Measurements from ENCODE around the gene UFD1. TPM values are rescaled to one million over a fixed set of nuclear protein-coding genes. Genes with fewer than 3 reads are reported as not detected.

Gene UFD1
- total and polyA plus RNA-seq, 2 donors (not counting 1 experiment from before 2014, with no cell fraction given), result 41.3 to 86.2 TPM

DNA sequence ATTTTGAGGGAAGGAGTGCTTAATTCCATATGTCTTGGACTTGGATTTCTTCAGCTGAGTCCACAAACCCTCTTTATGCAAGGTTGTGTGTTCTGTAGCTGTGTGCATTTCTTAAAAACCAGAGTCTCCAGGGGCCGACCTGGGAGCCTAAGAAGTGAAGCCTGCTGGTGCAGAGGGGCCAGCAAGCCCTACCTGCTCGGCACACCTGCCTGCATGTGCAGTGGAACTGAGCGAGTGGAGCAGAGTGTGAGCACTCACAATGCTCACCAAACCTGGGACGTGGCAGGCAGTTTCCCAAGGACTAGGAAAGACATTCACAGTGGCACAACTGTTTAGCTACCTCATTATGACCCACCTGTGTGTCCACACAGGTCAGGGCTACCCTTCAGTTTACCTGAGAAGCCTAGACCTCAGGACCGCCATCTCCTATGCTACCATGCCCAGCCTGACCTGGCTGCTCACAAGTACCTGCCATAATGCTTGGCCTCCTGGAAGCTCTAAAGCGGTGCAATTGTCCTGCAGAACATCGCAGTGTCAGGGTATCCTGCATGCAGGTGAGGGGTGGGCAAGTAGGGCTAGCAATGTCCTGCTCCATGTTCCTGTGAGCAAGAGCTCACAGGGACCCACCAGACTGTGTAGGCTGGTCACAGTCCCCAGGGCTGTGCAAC lies 35.3 kb downstream of the UFD1 start:
- peaks cover 29% of the 10 kb centered on the region for H3K79me2 ChIP-seq (ENCODE audit: control insufficient read depth, insufficient read depth, low read length)
- TF ChIP-seq EZH2 (IDR thresholded peaks at IDR 0.05; ENCODE audit: low read length, missing control alignments), result no peak
- TF ChIP-seq, protein P1, sequence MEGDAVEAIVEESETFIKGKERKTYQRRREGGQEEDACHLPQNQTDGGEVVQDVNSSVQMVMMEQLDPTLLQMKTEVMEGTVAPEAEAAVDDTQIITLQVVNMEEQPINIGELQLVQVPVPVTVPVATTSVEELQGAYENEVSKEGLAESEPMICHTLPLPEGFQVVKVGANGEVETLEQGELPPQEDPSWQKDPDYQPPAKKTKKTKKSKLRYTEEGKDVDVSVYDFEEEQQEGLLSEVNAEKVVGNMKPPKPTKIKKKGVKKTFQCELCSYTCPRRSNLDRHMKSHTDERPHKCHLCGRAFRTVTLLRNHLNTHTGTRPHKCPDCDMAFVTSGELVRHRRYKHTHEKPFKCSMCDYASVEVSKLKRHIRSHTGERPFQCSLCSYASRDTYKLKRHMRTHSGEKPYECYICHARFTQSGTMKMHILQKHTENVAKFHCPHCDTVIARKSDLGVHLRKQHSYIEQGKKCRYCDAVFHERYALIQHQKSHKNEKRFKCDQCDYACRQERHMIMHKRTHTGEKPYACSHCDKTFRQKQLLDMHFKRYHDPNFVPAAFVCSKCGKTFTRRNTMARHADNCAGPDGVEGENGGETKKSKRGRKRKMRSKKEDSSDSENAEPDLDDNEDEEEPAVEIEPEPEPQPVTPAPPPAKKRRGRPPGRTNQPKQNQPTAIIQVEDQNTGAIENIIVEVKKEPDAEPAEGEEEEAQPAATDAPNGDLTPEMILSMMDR (conservative IDR thresholded peaks at IDR 0.05 in 1 of 2, IDR thresholded peaks at IDR 0.05 in 1 of 2; ENCODE audit: low read depth in 1 of 2, low read length in 2 of 2), result no peak
- H3K36me3 ChIP-seq (ENCODE audit: control insufficient read depth, insufficient read depth, low read length), result peaks cover 11% of the 10 kb centered on the region

DNA sequence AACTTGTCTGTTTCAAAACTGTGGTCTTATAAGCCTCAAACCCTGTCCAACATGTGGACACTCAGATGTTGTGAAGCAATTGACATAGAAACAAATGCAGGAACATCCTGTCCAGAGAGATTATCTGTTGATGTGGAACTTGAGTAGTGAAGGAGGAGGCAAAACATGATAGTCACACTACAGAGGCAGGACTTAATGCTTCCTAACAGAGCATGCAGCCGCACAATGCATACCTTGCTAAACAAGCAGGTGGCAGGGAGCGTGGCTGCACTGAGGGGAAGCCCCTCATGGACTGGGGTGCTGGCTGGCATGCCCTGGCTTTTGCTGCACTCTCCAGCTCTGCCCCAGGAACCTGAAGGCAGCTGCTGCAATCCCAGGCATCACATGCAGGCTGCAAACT lies 36.8 kb downstream of the UFD1 start:
- no peak for DNase-seq (ENCODE audit: low read depth in 2 of 2)
- H3K36me3 ChIP-seq (ENCODE audit: control insufficient read depth, insufficient read depth, low read length), result peaks cover 11% of the 10 kb centered on the region
- no peak for TF ChIP-seq EZH2 (IDR thresholded peaks at IDR 0.05; ENCODE audit: low read length, missing control alignments)
- TF ChIP-seq, protein P1 (conservative IDR thresholded peaks at IDR 0.05 in 1 of 2, IDR thresholded peaks at IDR 0.05 in 1 of 2; ENCODE audit: low read depth in 1 of 2, low read length in 2 of 2), result no peak
- no peak overlapping the region for H2AFZ ChIP-seq (ENCODE audit: low read length)
- no peaks in the 10 kb centered on the region for H4K20me1 ChIP-seq (ENCODE audit: control insufficient read depth, extremely low read depth, insufficient read depth, low read length)
- H3K4me2 ChIP-seq (ENCODE audit: extremely low read depth, insufficient read depth, low read length), result no peak overlapping the region
- H3K9ac ChIP-seq (ENCODE audit: insufficient read depth, low read length), result no peak overlapping the region
- H3K4me3 ChIP-seq (replicated peaks in 1 of 4; ENCODE audit: control extremely low read depth in 1 of 4, insufficient read depth in 1 of 4, low read depth in 3 of 4, low read length in 4 of 4), result no peak overlapping the region
- H3K4me1 ChIP-seq (ENCODE audit: control insufficient read depth, extremely low read depth, insufficient read depth, low read length), result no peaks in the 10 kb centered on the region
- H3K9me3 ChIP-seq (ENCODE audit: control insufficient read depth, insufficient read depth, low read depth, low read length), result no peaks in the 10 kb centered on the region
- no peaks in the 10 kb centered on the region for H3K27me3 ChIP-seq (ENCODE audit: control insufficient read depth, insufficient read depth, low read length)
- peaks cover 29% of the 10 kb centered on the region for H3K79me2 ChIP-seq (ENCODE audit: control insufficient read depth, insufficient read depth, low read length)
- H3K27ac ChIP-seq (ENCODE audit: insufficient read depth, low read length), result no peak overlapping the region

More for the DNA sequence above, 35.3 kb downstream of the UFD1 start:
- H3K9me3 ChIP-seq (ENCODE audit: control insufficient read depth, insufficient read depth, low read depth, low read length), result no peaks in the 10 kb centered on the region
- H2AFZ ChIP-seq (ENCODE audit: low read length), result no peak overlapping the region
- no peak overlapping the region for H3K9ac ChIP-seq (ENCODE audit: insufficient read depth, low read length)
- no peaks in the 10 kb centered on the region for H3K27me3 ChIP-seq (ENCODE audit: control insufficient read depth, insufficient read depth, low read length)
- H4K20me1 ChIP-seq (ENCODE audit: control insufficient read depth, extremely low read depth, insufficient read depth, low read length), result no peaks in the 10 kb centered on the region
- no peak for DNase-seq (ENCODE audit: low read depth in 2 of 2)
- H3K27ac ChIP-seq (ENCODE audit: insufficient read depth, low read length), result no peak overlapping the region
- no peak overlapping the region for H3K4me3 ChIP-seq (replicated peaks in 1 of 4; ENCODE audit: control extremely low read depth in 1 of 4, insufficient read depth in 1 of 4, low read depth in 3 of 4, low read length in 4 of 4)
- H3K4me2 ChIP-seq (ENCODE audit: extremely low read depth, insufficient read depth, low read length), result no peak overlapping the region
- H3K4me1 ChIP-seq (ENCODE audit: control insufficient read depth, extremely low read depth, insufficient read depth, low read length), result peaks cover 2% of the 10 kb centered on the region

DNA sequence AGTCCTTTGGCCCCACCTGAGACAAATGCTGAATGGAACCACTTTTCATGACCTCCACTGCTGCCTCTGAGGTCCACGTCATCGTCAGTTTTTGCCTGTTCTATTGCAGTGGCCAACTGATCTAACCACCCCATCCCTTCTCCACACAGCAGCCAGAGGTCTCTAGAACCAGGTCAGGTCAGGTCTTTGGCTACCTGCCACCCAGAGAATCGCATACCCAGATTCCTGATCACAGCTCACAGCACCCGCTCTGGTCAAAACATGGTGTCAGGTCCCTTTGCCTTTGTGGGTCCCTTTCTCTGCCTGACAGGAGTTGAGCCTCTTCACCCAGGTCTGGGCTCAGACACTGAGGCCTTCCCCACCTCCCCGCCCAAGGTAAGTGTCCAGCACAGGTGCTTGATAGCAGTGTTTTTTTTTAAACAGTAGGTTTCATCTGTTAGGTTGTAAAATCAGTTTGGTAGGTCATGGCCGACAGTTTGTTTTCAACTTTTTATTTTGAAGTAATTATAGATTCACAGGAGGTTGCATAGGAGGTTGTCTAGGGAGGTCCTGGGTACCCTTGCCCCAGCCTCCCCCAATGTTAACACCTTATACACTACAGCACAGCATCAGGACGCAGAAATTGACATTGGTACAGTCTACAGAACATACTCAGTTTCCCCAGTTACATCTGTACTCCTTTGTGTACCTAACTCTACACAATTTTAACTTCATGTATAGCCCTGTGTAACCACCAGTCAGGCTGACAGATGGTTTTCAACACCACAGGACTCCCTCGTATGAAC lies 38.4 kb downstream of the UFD1 start:
- Histone ChIP-seq H2AFZ (ENCODE audit: low read length) (no peak overlapping the region), H3K27ac (ENCODE audit: insufficient read depth, low read length) (no peak overlapping the region), H3K9ac (ENCODE audit: insufficient read depth, low read length) (no peak overlapping the region), H4K20me1 (ENCODE audit: control insufficient read depth, extremely low read depth, insufficient read depth, low read length) (no peaks in the 10 kb centered on the region), H3K4me2 (ENCODE audit: extremely low read depth, insufficient read depth, low read length) (no peak overlapping the region), H3K9me3 (ENCODE audit: control insufficient read depth, insufficient read depth, low read depth, low read length) (no peaks in the 10 kb centered on the region), H3K4me1 (ENCODE audit: control insufficient read depth, extremely low read depth, insufficient read depth, low read length) (no peaks in the 10 kb centered on the region), H3K27me3 (ENCODE audit: control insufficient read depth, insufficient read depth, low read length) (no peaks in the 10 kb centered on the region), H3K79me2 (ENCODE audit: control insufficient read depth, insufficient read depth, low read length) (peaks cover 19% of the 10 kb centered on the region), H3K36me3 (ENCODE audit: control insufficient read depth, insufficient read depth, low read length) (peaks cover 14% of the 10 kb centered on the region), H3K4me3 (replicated peaks in 1 of 4; ENCODE audit: control extremely low read depth in 1 of 4, insufficient read depth in 1 of 4, low read depth in 3 of 4, low read length in 4 of 4) (no peak overlapping the region)
- DNase-seq (ENCODE audit: low read depth in 2 of 2), result no peak
- TF ChIP-seq EZH2 (IDR thresholded peaks at IDR 0.05; ENCODE audit: low read length, missing control alignments), result no peak
- TF ChIP-seq, protein P1 (conservative IDR thresholded peaks at IDR 0.05 in 1 of 2, IDR thresholded peaks at IDR 0.05 in 1 of 2; ENCODE audit: low read depth in 1 of 2, low read length in 2 of 2), result no peak

All from fibroblast of lung (primary cell).